Smooth muscle cell (in vitro differentiated cells): ENCODE measurements around the gene IL26. TPM values are rescaled to one million over a fixed set of nuclear protein-coding genes. Genes with fewer than 3 reads are reported as not detected.

Experiments used
- DNase-seq: peaks from one replicate; lab custom pipeline; 2025; ENCODE audit not compliant: unreplicated experiment; lab: John Stamatoyannopoulos, UW
- H2AFZ ChIP-seq: fragments of 200-600 bp; sonication (generic); 2 replicates; pipeline ENCODE4 v1.6.0; 2016; ENCODE audit warnings: antibody characterized with exemption, low read depth, mild to moderate bottlenecking
- H3F3A ChIP-seq: fragments of 200-600 bp; sonication (generic); 2 replicates; pipeline ENCODE4 v1.6.0; 2017; ENCODE audit warnings: antibody characterized with exemption, low read depth
- H3K27ac ChIP-seq: fragments of 200-600 bp; sonication (generic); 2 replicates; pipeline ENCODE4 v1.5.1; 2016; ENCODE audit warnings: low read depth, mild to moderate bottlenecking
- H3K27me3 ChIP-seq: fragments of 200-600 bp; sonication (generic); 2 replicates; pipeline ENCODE4 v1.6.1; 2016; ENCODE audit warnings: low read depth, mild to moderate bottlenecking
- H3K36me3 ChIP-seq: fragments of 200-600 bp; sonication (generic); 2 replicates; pipeline ENCODE4 v1.5.1; 2016; ENCODE audit warnings: low read depth
- H3K4me1 ChIP-seq: fragments of 200-600 bp; sonication (generic); 2 replicates; pipeline ENCODE4 v1.5.1; 2016; ENCODE audit warnings: low read depth
- H3K4me2 ChIP-seq: fragments of 200-600 bp; sonication (generic); 2 replicates; pipeline ENCODE4 v1.6.0; 2016; ENCODE audit warnings: mild to moderate bottlenecking
- H3K4me3 ChIP-seq: fragments of 200-600 bp; sonication (generic); 2 replicates; pipeline ENCODE4 v1.5.1; 2016; ENCODE audit warnings: mild to moderate bottlenecking
- H3K79me2 ChIP-seq: fragments of 200-600 bp; sonication (generic); 2 replicates; pipeline ENCODE4 v1.6.0; 2016; ENCODE audit warnings: low read depth, mild to moderate bottlenecking
- H3K9ac ChIP-seq: fragments of 200-600 bp; sonication (generic); 2 replicates; pipeline ENCODE4 v1.6.0; 2016; ENCODE audit warnings: low read depth
- H3K9me3 ChIP-seq: fragments of 200-600 bp; sonication (generic); replicated peaks from 2 replicates; pipeline ENCODE4 v1.5.1; 2016; ENCODE audit warnings: low read depth
- H4K20me1 ChIP-seq: fragments of 200-600 bp; sonication (generic); 2 replicates; pipeline ENCODE4 v1.6.0; 2016; ENCODE audit warnings: low read depth
- WGBS: methylation state at CpG from one replicate; pipeline ENCODE4 v1.1.7; 2016; ENCODE audit warnings: low lambda C conversion rate; 5-methylcytosine and 5-hydroxymethylcytosine counted together
- polyA plus RNA-seq: library from polyadenylated mRNA; unstranded; fragments of >200 nt; fragmentation: Nextera tagmentation; extraction: Ambion mirVana; gene quantifications from 2 replicates; pipeline ENCODE4 v1.2.1, GENCODE V29; 2016
- total RNA-seq: library from RNA; depleted of rRNA; stranded (reverse); fragments of >200 nt; gene quantifications from 2 replicates; pipeline ENCODE4 v1.2.3, GENCODE V29; 2014
- TF ChIP-seq, protein P1 (sequence below): fragments of 200-600 bp; sonication (generic); IDR thresholded peaks from 2 replicates; pipeline ENCODE4 v1.5.1; 2017; ENCODE audit warnings: borderline replicate concordance, mild to moderate bottlenecking, antibody characterized with exemption; ENCODE audit not compliant: insufficient read depth, poor library complexity, severe bottlenecking

IL26 gene
- total and polyA plus RNA-seq, 2 experiments from 2014 or later, result not detected

DNA sequence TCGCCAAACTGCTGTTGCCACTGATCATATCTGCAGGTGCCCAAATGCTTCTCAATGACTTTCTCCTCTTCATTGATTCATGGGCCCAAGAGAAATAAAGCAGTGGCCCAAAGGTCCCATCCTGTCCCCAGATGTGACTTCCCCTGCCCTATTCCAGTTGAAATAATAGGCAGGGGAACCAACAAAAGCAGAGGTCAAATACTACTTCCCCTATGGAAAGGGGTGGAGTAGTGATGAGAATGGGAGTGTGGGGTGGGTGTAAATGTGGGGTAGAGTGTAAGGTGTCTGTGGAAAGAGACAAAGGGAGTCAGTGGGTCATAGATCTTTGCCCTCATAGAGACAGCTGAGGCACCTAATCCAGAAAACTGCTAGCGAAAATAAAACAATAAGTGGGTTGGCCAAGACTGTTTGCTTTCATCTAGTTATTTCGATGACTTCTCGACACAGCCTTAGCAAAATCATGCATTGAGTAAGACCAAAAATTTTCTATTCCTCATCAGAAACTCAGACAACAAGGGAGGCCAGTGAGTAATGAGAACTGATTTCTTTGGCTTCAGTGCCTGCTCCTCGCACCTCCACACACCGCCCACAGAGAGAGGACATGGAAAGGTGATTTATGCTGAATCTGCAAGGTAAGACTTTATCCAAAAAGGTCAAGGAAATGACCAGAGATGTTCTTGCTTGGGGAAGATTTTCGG, 38.7 kb upstream of the IL26 start:
- Histone ChIP-seq H3K27ac (no peak overlapping the region), H3K4me3 (no peak overlapping the region), H3F3A (no peaks in the 10 kb centered on the region), H2AFZ (no peak overlapping the region), H3K27me3 (no peaks in the 10 kb centered on the region), H3K9me3 (no peaks in the 10 kb centered on the region), H3K4me1 (peaks cover 2% of the 10 kb centered on the region), H3K79me2 (no peaks in the 10 kb centered on the region), H3K9ac (no peak overlapping the region), H3K36me3 (no peaks in the 10 kb centered on the region), H4K20me1 (no peaks in the 10 kb centered on the region), H3K4me2 (no peak overlapping the region)
- WGBS, result 86% methylated on average over 5 of the region's 7 CpGs
- TF ChIP-seq, protein P1, sequence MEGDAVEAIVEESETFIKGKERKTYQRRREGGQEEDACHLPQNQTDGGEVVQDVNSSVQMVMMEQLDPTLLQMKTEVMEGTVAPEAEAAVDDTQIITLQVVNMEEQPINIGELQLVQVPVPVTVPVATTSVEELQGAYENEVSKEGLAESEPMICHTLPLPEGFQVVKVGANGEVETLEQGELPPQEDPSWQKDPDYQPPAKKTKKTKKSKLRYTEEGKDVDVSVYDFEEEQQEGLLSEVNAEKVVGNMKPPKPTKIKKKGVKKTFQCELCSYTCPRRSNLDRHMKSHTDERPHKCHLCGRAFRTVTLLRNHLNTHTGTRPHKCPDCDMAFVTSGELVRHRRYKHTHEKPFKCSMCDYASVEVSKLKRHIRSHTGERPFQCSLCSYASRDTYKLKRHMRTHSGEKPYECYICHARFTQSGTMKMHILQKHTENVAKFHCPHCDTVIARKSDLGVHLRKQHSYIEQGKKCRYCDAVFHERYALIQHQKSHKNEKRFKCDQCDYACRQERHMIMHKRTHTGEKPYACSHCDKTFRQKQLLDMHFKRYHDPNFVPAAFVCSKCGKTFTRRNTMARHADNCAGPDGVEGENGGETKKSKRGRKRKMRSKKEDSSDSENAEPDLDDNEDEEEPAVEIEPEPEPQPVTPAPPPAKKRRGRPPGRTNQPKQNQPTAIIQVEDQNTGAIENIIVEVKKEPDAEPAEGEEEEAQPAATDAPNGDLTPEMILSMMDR, result no peak
- no peak for DNase-seq

DNA sequence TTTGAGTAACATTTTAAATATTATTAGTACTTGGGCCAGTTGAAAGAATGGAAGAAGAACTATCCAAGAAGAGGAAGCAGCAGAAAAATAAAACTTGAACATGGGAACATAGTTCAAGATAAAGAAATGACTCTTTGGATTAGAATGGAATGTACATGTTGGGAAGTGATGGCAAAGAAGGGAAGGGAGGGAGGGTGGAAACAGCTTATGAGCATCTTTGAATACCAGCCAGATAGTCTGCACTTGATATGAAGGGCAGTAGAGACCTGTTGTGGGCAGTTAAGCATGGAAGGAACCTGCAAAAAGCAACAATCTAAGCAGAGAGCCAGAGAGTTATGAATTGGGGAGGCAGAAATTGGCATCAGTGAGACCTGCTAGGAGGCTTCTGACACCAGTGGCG, 37.8 kb upstream of the IL26 start:
- Histone ChIP-seq H3K4me1 (peaks cover 10% of the 10 kb centered on the region), H3K36me3 (no peaks in the 10 kb centered on the region), H3K4me3 (no peak overlapping the region), H2AFZ (no peak overlapping the region), H3K79me2 (no peaks in the 10 kb centered on the region), H4K20me1 (no peaks in the 10 kb centered on the region), H3K27ac (no peak overlapping the region), H3K9me3 (no peaks in the 10 kb centered on the region), H3K4me2 (no peak overlapping the region), H3K9ac (no peak overlapping the region), H3K27me3 (no peaks in the 10 kb centered on the region), H3F3A (no peaks in the 10 kb centered on the region)
- TF ChIP-seq, protein P1, result no peak
- 89% methylated on average over 1 of the region's 1 CpG for WGBS
- no peak for DNase-seq

DNA sequence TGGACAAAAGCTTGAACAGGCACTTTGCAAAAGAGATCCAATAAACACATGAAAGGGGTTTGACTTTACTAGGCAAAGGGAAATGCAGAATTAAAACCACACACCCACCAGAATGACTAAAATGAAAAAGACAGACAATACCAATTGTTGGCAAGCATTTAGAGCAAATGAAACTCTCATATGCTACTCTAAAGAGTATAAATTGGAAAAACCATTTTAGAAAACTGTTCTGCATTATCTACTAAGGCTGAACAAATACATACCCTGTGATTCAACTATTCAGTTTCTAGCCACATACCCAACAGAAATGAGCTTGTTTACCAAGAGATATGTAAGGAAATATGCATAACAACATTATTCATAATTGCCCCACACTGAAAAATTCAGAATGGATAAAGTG, 36.3 kb upstream of the IL26 start:
- H3K4me1 ChIP-seq, result peaks cover 10% of the 10 kb centered on the region
- TF ChIP-seq, protein P1, result no peak

DNA sequence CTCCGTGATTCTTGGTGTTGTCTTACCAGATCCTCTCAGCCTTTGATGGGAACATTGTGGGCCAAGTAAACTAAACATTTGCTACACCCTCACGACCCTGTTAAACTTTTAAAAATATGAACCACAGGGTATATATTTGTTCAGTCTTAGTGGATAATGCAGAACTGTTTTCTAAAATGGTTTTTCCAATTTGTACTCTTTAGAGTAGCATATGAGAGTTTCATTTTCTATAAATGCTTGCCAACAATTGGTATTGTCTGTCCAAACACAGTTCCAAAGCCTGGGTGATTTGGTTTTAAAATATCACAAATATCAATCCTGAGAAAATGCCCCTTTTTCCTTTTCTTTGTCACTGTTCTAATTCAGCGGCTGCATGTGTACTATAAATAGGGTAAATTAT, 34.5 kb upstream of the IL26 start:
- no peak for DNase-seq
- Histone ChIP-seq H3K9ac (no peak overlapping the region), H3K4me3 (no peak overlapping the region), H2AFZ (no peak overlapping the region), H3K27me3 (no peaks in the 10 kb centered on the region), H3F3A (no peaks in the 10 kb centered on the region), H4K20me1 (no peaks in the 10 kb centered on the region), H3K27ac (peak overlapping the region; percentile 70), H3K79me2 (no peaks in the 10 kb centered on the region), H3K4me1 (peaks cover 10% of the 10 kb centered on the region), H3K36me3 (no peaks in the 10 kb centered on the region), H3K9me3 (no peaks in the 10 kb centered on the region), H3K4me2 (no peak overlapping the region)
- TF ChIP-seq, protein P1, result no peak
- 83% methylated on average over 3 of the region's 3 CpGs for WGBS

More for the DNA sequence above, 36.3 kb upstream of the IL26 start:
- H3K4me2 ChIP-seq, result no peak overlapping the region
- no peaks in the 10 kb centered on the region for H3K27me3 ChIP-seq
- H3K9me3 ChIP-seq, result no peaks in the 10 kb centered on the region
- H4K20me1 ChIP-seq, result no peaks in the 10 kb centered on the region
- H2AFZ ChIP-seq, result no peak overlapping the region
- no peaks in the 10 kb centered on the region for H3K79me2 ChIP-seq
- H3K9ac ChIP-seq, result no peak overlapping the region
- no peak overlapping the region for H3K4me3 ChIP-seq
- H3K27ac ChIP-seq, result no peak overlapping the region
- H3F3A ChIP-seq, result no peaks in the 10 kb centered on the region
- no peaks in the 10 kb centered on the region for H3K36me3 ChIP-seq
- no peak for DNase-seq
